DND-41 (cell line): ENCODE measurements around the gene TCF12.

Source experiments
- ATAC-seq: fragments of 200-7000 bp; cut with Tn5 transposase; 3 replicates; pipeline ENCODE4 v1.9.1; 2021; ENCODE audit warnings: low read depth; ENCODE audit not compliant: insufficient read depth
- DNase-seq: peaks from one replicate; pipeline ENCODE4 v3.0.0-alpha.2; 2020
- H2AFZ ChIP-seq: 2 replicates; pipeline ENCODE4 v1.6.0; 2012; ENCODE audit warnings: low read depth, low read length
- H3K27ac ChIP-seq: 2 replicates; pipeline ENCODE4 v1.5.1; 2012; ENCODE audit warnings: low read length, inconsistent platforms
- H3K27me3 ChIP-seq: fragments of 200-600 bp; sonication (generic); 2 replicates; pipeline ENCODE4 v1.6.0; 2012; ENCODE audit warnings: low read length, mild to moderate bottlenecking, inconsistent platforms; ENCODE audit not compliant: insufficient read depth, poor library complexity
- H3K36me3 ChIP-seq: 2 replicates; pipeline ENCODE4 v1.5.1; 2012; ENCODE audit warnings: low read length, inconsistent platforms; ENCODE audit not compliant: insufficient read depth
- H3K4me1 ChIP-seq: 2 replicates; pipeline ENCODE4 v1.5.1; 2012; ENCODE audit warnings: mild to moderate bottlenecking, low read length; ENCODE audit not compliant: insufficient read depth
- H3K4me2 ChIP-seq: 2 replicates; pipeline ENCODE4 v1.6.0; 2012; ENCODE audit warnings: mild to moderate bottlenecking, moderate library complexity, low read length, inconsistent platforms; ENCODE audit not compliant: insufficient read depth
- H3K4me3 ChIP-seq, 2 experiments: fragments of 200-600 bp in 1 of 2; shearing (Covaris generic) in 1 of 2; 2 replicates each; pipeline ENCODE4 v1.5.1; 2012 to 2016; ENCODE audit warnings: inconsistent platforms in 2 of 2, low read length in 2 of 2, mild to moderate bottlenecking in 2 of 2, low read depth in 1 of 2, moderate library complexity in 1 of 2
- H3K79me2 ChIP-seq: 2 replicates; pipeline ENCODE4 v1.6.0; 2012; ENCODE audit warnings: low read length, inconsistent platforms; ENCODE audit not compliant: insufficient read depth
- H3K9ac ChIP-seq: 2 replicates; pipeline ENCODE4 v1.6.0; 2012; ENCODE audit warnings: low read depth, mild to moderate bottlenecking, inconsistent platforms, low read length, moderate library complexity
- H3K9me3 ChIP-seq: 2 replicates; pipeline ENCODE4 v1.5.1; 2012; ENCODE audit warnings: low read length, moderate library complexity, mild to moderate bottlenecking, inconsistent platforms; ENCODE audit not compliant: insufficient read depth, severe bottlenecking
- H4K20me1 ChIP-seq: 2 replicates; pipeline ENCODE4 v1.6.0; 2012; ENCODE audit warnings: low read length; ENCODE audit not compliant: insufficient read depth
- CTCF ChIP-seq: IDR thresholded peaks from 2 replicates; pipeline ENCODE4 v1.5.1; 2012; ENCODE audit warnings: borderline replicate concordance, low read length, moderate library complexity, mild to moderate bottlenecking; ENCODE audit not compliant: poor library complexity, severe bottlenecking; ENCODE audit errors: extremely low read depth
- EZH2 ChIP-seq: IDR thresholded peaks from 3 replicates; pipeline ENCODE4 v1.6.1; 2012; ENCODE audit warnings: borderline replicate concordance, low read depth, mild to moderate bottlenecking, moderate library complexity, low read length, inconsistent platforms; ENCODE audit not compliant: severe bottlenecking

The TCF12 gene

GRCh38 chr15:56933410-56933809 is 15.0 kb downstream of the TCF12 start:
- no peaks in the 10 kb centered on the region for H3K9me3 ChIP-seq
- H2AFZ ChIP-seq = no peak overlapping the region
- peaks cover 27% of the 10 kb centered on the region for H3K36me3 ChIP-seq
- TF ChIP-seq EZH2 (no peak), CTCF (no peak)
- no peaks in the 10 kb centered on the region for H3K27me3 ChIP-seq
- peaks cover 29% of the 10 kb centered on the region; the same call in 1 of the 2 replicates for H4K20me1 ChIP-seq
- DNase-seq (no peak), ATAC-seq (no peak)
- no peak overlapping the region for H3K4me3 ChIP-seq
- H3K27ac ChIP-seq = peak overlapping the region; percentile 96
- peak overlapping the region; percentile 38 for H3K9ac ChIP-seq
- H3K79me2 ChIP-seq = peaks cover 94% of the 10 kb centered on the region
- peak overlapping the region; percentile 54 for H3K4me2 ChIP-seq
- peaks cover 58% of the 10 kb centered on the region for H3K4me1 ChIP-seq

GRCh38 chr15:56933811-56934210 is 15.4 kb downstream of the TCF12 start:
- H2AFZ ChIP-seq = no peak overlapping the region
- H3K27ac ChIP-seq = peak overlapping the region; percentile 17
- DNase-seq (no peak), ATAC-seq (no peak)
- no peaks in the 10 kb centered on the region for H3K27me3 ChIP-seq
- H3K9me3 ChIP-seq = no peaks in the 10 kb centered on the region
- no peak overlapping the region for H3K9ac ChIP-seq
- H3K4me3 ChIP-seq = no peak overlapping the region
- TF ChIP-seq CTCF = no peak
- no peak for TF ChIP-seq EZH2
- peaks cover 94% of the 10 kb centered on the region for H3K79me2 ChIP-seq
- H4K20me1 ChIP-seq = peaks cover 30% of the 10 kb centered on the region; the same call in 1 of the 2 replicates
- H3K36me3 ChIP-seq = peaks cover 26% of the 10 kb centered on the region
- peaks cover 54% of the 10 kb centered on the region for H3K4me1 ChIP-seq
- H3K4me2 ChIP-seq = no peak overlapping the region

GRCh38 chr15:56934269-56934668 is 15.8 kb downstream of the TCF12 start:
- peaks cover 32% of the 10 kb centered on the region; the same call in 1 of the 2 replicates for H4K20me1 ChIP-seq

More at GRCh38 chr15:56934269-56934668, 15.8 kb downstream of the TCF12 start:
- H3K79me2 ChIP-seq = peaks cover 94% of the 10 kb centered on the region
- no peaks in the 10 kb centered on the region for H3K9me3 ChIP-seq
- H3K36me3 ChIP-seq = peaks cover 24% of the 10 kb centered on the region
- DNase-seq (no peak), ATAC-seq (no peak)
- H3K27ac ChIP-seq = peak overlapping the region; percentile 17
- H3K4me1 ChIP-seq = peaks cover 50% of the 10 kb centered on the region
- H3K4me3 ChIP-seq = no peak overlapping the region
- no peak overlapping the region for H2AFZ ChIP-seq
- no peaks in the 10 kb centered on the region for H3K27me3 ChIP-seq
- no peak overlapping the region for H3K9ac ChIP-seq
- H3K4me2 ChIP-seq = no peak overlapping the region
- TF ChIP-seq CTCF = no peak
- no peak for TF ChIP-seq EZH2
